Measurements from ENCODE around the gene MIS18BP1. TPM values are rescaled to one million over a fixed set of nuclear protein-coding genes. Genes with fewer than 3 reads are reported as not detected.
"Not testable (repeated sequence)": the region's sequence is repeated elsewhere in the genome, so short reads cannot be mapped to it uniquely, and the experiment has no call there.

The MIS18BP1 gene
- polyA plus RNA-seq (2013, experiment 1 of 2), result 16.1 TPM
- 15.4 TPM for polyA plus RNA-seq (2013, experiment 2 of 2)

DNA sequence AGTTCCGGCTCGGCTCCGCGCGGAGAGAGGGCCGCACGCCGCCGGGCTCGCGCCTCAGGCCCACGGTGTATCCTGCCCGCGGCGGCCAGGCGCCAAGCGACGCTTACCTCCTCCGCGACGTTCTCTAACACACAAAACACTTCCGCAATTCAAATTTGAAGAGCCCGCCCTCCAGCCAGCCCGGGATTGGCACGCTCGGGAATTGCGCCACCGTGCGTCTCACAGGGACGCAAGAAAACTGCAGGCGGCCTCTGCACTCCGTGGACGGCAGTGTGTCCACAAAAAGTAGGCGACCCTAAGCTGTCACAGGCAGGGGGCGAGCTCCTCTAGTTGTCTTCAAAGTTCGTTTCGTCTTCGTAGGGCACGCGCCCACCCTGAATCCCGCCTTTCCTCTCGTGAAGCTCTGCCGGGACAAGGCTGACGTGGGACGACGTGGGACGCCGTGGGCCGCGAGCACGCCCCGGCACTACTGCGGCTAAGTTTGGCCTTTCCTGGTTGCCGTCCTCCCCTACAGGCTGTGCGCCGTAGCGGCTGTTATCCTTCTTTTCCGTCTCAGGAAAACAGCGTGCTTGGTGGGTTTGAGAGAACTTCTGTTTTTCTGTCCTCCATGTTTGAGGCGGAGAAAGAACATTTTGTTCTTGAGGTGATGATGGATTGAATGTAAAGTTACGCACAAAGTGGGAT, at the start of gene MIS18BP1:
Gene MIS18BP1, minus strand, starts transcription at position 133 of the 684 bp plus-strand sequence. CDS start 5,916 bp downstream, outside the sequence.
- Histone ChIP-seq H2AFZ (ENCODE audit: low read depth, low read length) (peak within 1 kb of the TSS; percentile 84), H3K14ac (ENCODE audit: low read length in 2 of 2) (peak within 1 kb of the TSS in 1 of 2 experiments; percentile 87), H4K91ac (ENCODE audit: low read length) (peak within 1 kb of the TSS; percentile 91), H3K36me3 (ENCODE audit: control insufficient read depth in 1 of 2, insufficient read depth in 2 of 2, low read depth in 1 of 2, low read length in 2 of 2) (no peaks in the 10 kb centered on the region), H3K9me3 (ENCODE audit: control insufficient read depth, low read length) (peaks cover 11% of the 10 kb centered on the region), H3K9ac (ENCODE audit: low read length) (peak within 1 kb of the TSS; percentile 98), H2BK12ac (ENCODE audit: low read length in 2 of 2) (peak within 1 kb of the TSS; percentile 59 to 89), H3K4me2 (ENCODE audit: low read length, poor library complexity, severe bottlenecking) (peak within 1 kb of the TSS; percentile 84), H2BK5ac (ENCODE audit: low read depth, low read length, poor library complexity, severe bottlenecking) (no peak within 1 kb of the TSS), H3K27ac (ENCODE audit: low read length, poor library complexity, severe bottlenecking) (no peak within 1 kb of the TSS), H3K79me1 (replicated peaks; ENCODE audit: low read length, poor library complexity, severe bottlenecking) (peaks cover 2% of the 10 kb centered on the region), H2BK120ac (ENCODE audit: low read depth, low read length) (peak within 1 kb of the TSS; percentile 49), H3K23ac (ENCODE audit: low read length in 2 of 2) (peak within 1 kb of the TSS in 1 of 2 experiments; percentile 56), H3K18ac (ENCODE audit: low read depth in 1 of 2, low read length in 2 of 2) (peak within 1 kb of the TSS; percentile 81 to 90), H2AK5ac (ENCODE audit: low read length, severe bottlenecking) (no peak within 1 kb of the TSS), H4K8ac (ENCODE audit: low read length) (peak within 1 kb of the TSS; percentile 90), H3K4me3 (ENCODE audit: insufficient read depth in 1 of 2, low read depth in 1 of 2, low read length in 2 of 2) (peak within 1 kb of the TSS; percentile 91 to 96), H2BK15ac (ENCODE audit: low read depth, poor library complexity, severe bottlenecking) (no peak within 1 kb of the TSS), H3K4me1 (ENCODE audit: control insufficient read depth, insufficient read depth, low read depth, low read length) (peaks cover 3% of the 10 kb centered on the region), H3K27me3 (ENCODE audit: control insufficient read depth in 1 of 2, insufficient read depth in 1 of 2, low read length in 2 of 2) (no peaks in the 10 kb centered on the region), H3K4ac (ENCODE audit: low read depth in 1 of 2, low read length in 2 of 2) (peak within 1 kb of the TSS; percentile 36 to 53)
- 9% methylated on average over 61 of the region's 61 CpGs for WGBS
- peak; percentile 96 for DNase-seq

DNA sequence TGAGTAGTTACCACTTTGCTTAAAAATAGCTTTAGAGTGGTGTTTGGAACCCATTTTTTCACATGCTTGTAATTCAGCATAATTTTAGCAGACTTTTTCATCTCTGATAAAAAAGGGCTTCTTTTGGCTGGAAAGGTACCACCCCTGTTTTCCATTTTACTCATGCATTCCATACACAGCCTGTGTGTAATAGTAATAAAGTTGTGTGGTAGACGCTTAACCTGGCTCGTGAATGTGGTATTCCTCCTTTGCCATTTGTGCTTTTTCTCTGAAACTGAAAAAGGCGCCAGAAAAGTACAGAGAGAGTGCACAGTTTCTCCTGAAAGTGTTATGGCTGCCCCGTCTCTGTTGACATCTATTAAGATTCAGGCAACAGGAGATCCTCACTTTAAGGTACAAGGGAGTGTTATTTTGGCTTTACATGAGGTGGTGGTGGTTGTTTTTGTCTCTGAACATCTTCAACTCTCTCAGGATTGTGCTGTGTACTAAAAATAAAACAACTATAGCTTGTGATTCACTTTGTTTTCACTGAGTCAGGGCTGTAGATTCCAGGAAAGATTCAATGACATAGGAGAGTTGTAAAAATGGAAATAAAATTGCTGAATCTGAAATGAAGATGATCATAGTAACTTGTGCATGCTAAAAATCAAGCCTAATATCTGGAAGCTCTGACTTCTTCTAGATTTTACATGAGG, 45.6 kb upstream of the MIS18BP1 start:
- Histone ChIP-seq H2BK120ac (ENCODE audit: low read depth, low read length) (no peak overlapping the region), H3K14ac (ENCODE audit: low read length in 2 of 2) (no peak overlapping the region), H3K9me3 (ENCODE audit: control insufficient read depth, low read length) (no peaks in the 10 kb centered on the region), H3K4me3 (ENCODE audit: insufficient read depth in 1 of 2, low read depth in 1 of 2, low read length in 2 of 2) (no peak overlapping the region), H2BK5ac (ENCODE audit: low read depth, low read length, poor library complexity, severe bottlenecking) (no peak overlapping the region), H3K4me2 (ENCODE audit: low read length, poor library complexity, severe bottlenecking) (no peak overlapping the region), H3K9ac (ENCODE audit: low read length) (peak overlapping the region; percentile 46), H3K23ac (ENCODE audit: low read length in 2 of 2) (no peak overlapping the region), H3K27ac (ENCODE audit: low read length, poor library complexity, severe bottlenecking) (no peak overlapping the region), H2AFZ (ENCODE audit: low read depth, low read length) (no peak overlapping the region), H2BK12ac (ENCODE audit: low read length in 2 of 2) (no peak overlapping the region), H3K4me1 (ENCODE audit: control insufficient read depth, insufficient read depth, low read depth, low read length) (no peaks in the 10 kb centered on the region), H3K27me3 (ENCODE audit: control insufficient read depth in 1 of 2, insufficient read depth in 1 of 2, low read length in 2 of 2) (no peaks in the 10 kb centered on the region), H4K91ac (ENCODE audit: low read length) (no peak overlapping the region), H3K18ac (ENCODE audit: low read depth in 1 of 2, low read length in 2 of 2) (no peak overlapping the region), H2AK5ac (ENCODE audit: low read length, severe bottlenecking) (no peak overlapping the region), H2BK15ac (ENCODE audit: low read depth, poor library complexity, severe bottlenecking) (no peak overlapping the region), H4K8ac (ENCODE audit: low read length) (no peak overlapping the region), H3K4ac (ENCODE audit: low read depth in 1 of 2, low read length in 2 of 2) (no peak overlapping the region), H3K36me3 (ENCODE audit: control insufficient read depth in 1 of 2, insufficient read depth in 2 of 2, low read depth in 1 of 2, low read length in 2 of 2) (no peaks in the 10 kb centered on the region), H3K79me1 (replicated peaks; ENCODE audit: low read length, poor library complexity, severe bottlenecking) (no peaks in the 10 kb centered on the region)
- 78% methylated on average over 4 of the region's 4 CpGs for WGBS
- DNase-seq, result no peak

DNA sequence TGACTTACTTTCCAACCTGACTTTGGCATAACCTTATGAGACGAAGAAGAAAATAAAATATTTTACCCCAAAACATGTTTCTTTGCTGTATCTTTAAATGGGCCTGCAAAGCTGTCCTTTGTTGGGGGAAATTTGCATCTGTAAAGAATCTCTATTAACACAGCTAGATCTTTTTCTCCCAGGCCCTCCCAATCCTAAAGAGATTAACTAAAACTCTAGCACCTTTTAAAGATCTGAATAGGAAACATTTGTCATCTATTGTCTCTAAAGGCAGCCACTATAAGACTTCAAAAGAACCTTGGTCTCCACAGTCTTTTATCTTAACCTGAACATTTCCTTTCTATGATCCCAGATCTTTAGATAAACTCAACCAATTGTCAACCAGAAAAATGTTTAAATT, 41.8 kb upstream of the MIS18BP1 start:
- H2BK120ac ChIP-seq (ENCODE audit: low read depth, low read length); H2AFZ ChIP-seq (ENCODE audit: low read depth, low read length); H3K9ac ChIP-seq (ENCODE audit: low read length); H4K8ac ChIP-seq (ENCODE audit: low read length); H3K4ac ChIP-seq (ENCODE audit: low read depth in 1 of 2, low read length in 2 of 2); H3K4me2 ChIP-seq (ENCODE audit: low read length, poor library complexity, severe bottlenecking); H3K9me3 ChIP-seq (ENCODE audit: control insufficient read depth, low read length); H2BK15ac ChIP-seq (ENCODE audit: low read depth, poor library complexity, severe bottlenecking); H3K4me3 ChIP-seq (ENCODE audit: insufficient read depth in 1 of 2, low read depth in 1 of 2, low read length in 2 of 2); H3K79me1 ChIP-seq (replicated peaks; ENCODE audit: low read length, poor library complexity, severe bottlenecking); H4K91ac ChIP-seq (ENCODE audit: low read length); H3K36me3 ChIP-seq (ENCODE audit: control insufficient read depth in 1 of 2, insufficient read depth in 2 of 2, low read depth in 1 of 2, low read length in 2 of 2); H3K14ac ChIP-seq (ENCODE audit: low read length in 2 of 2); H3K4me1 ChIP-seq (ENCODE audit: control insufficient read depth, insufficient read depth, low read depth, low read length); H3K18ac ChIP-seq (ENCODE audit: low read depth in 1 of 2, low read length in 2 of 2); H2BK5ac ChIP-seq (ENCODE audit: low read depth, low read length, poor library complexity, severe bottlenecking); H3K27me3 ChIP-seq (ENCODE audit: control insufficient read depth in 1 of 2, insufficient read depth in 1 of 2, low read length in 2 of 2); H3K27ac ChIP-seq (ENCODE audit: low read length, poor library complexity, severe bottlenecking); H2AK5ac ChIP-seq (ENCODE audit: low read length, severe bottlenecking); DNase-seq; H3K23ac ChIP-seq (ENCODE audit: low read length in 2 of 2); H2BK12ac ChIP-seq (ENCODE audit: low read length in 2 of 2): not testable (repeated sequence)
- WGBS, result no CpG with 5 or more reads among the region's 1 CpG

DNA sequence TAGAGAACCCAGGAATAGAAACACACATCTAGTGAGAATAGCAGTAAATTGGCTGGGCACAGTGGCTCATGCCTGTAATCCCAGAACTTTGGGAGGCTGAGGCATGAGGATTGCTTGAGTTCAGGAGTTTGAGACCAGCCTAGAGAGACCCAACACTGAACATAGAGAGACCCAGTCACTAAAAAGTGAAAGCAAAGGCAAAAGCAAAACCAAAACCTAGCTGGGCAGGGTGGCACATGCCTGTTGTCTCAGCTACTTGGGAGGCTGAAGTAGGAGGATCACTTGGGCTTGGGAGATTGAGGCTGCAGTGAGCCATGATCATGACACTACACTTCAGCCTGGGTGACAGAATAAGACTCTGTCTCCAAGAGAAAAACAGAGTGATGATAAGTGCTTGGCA, 37.5 kb upstream of the MIS18BP1 start:
- Histone ChIP-seq H3K4me2 (ENCODE audit: low read length, poor library complexity, severe bottlenecking) (no peak overlapping the region), H4K8ac (ENCODE audit: low read length) (no peak overlapping the region), H3K9me3 (ENCODE audit: control insufficient read depth, low read length) (no peaks in the 10 kb centered on the region), H3K4me3 (ENCODE audit: insufficient read depth in 1 of 2, low read depth in 1 of 2, low read length in 2 of 2) (no peak overlapping the region), H2BK120ac (ENCODE audit: low read depth, low read length) (no peak overlapping the region), H2BK15ac (ENCODE audit: low read depth, poor library complexity, severe bottlenecking) (no peak overlapping the region), H3K9ac (ENCODE audit: low read length) (no peak overlapping the region), H3K27ac (ENCODE audit: low read length, poor library complexity, severe bottlenecking) (no peak overlapping the region), H3K18ac (ENCODE audit: low read depth in 1 of 2, low read length in 2 of 2) (no peak overlapping the region), H2AK5ac (ENCODE audit: low read length, severe bottlenecking) (no peak overlapping the region), H3K23ac (ENCODE audit: low read length in 2 of 2) (no peak overlapping the region), H3K36me3 (ENCODE audit: control insufficient read depth in 1 of 2, insufficient read depth in 2 of 2, low read depth in 1 of 2, low read length in 2 of 2) (no peaks in the 10 kb centered on the region), H2BK12ac (ENCODE audit: low read length in 2 of 2) (no peak overlapping the region), H3K27me3 (ENCODE audit: control insufficient read depth in 1 of 2, insufficient read depth in 1 of 2, low read length in 2 of 2) (no peaks in the 10 kb centered on the region), H4K91ac (ENCODE audit: low read length) (no peak overlapping the region), H2AFZ (ENCODE audit: low read depth, low read length) (no peak overlapping the region), H3K79me1 (replicated peaks; ENCODE audit: low read length, poor library complexity, severe bottlenecking) (no peaks in the 10 kb centered on the region), H3K4me1 (ENCODE audit: control insufficient read depth, insufficient read depth, low read depth, low read length) (no peaks in the 10 kb centered on the region), H3K14ac (ENCODE audit: low read length in 2 of 2) (no peak overlapping the region), H3K4ac (ENCODE audit: low read depth in 1 of 2, low read length in 2 of 2) (no peak overlapping the region), H2BK5ac (ENCODE audit: low read depth, low read length, poor library complexity, severe bottlenecking) (no peak overlapping the region)
- no peak for DNase-seq

Data from mesenchymal stem cell (in vitro differentiated cells and primary cell).